OCI-LY1 (cell line): ENCODE data around the gene NAPG.

ENCODE experiments used
- H2AFZ ChIP-seq: fragments of 200-600 bp; sonication (generic), shearing (Covaris generic); 2 replicates; pipeline ENCODE4 v1.6.0; 2014; ENCODE audit warnings: antibody characterized with exemption, mild to moderate bottlenecking, low read length
- H3F3A ChIP-seq: fragments of 200-600 bp; sonication (generic), shearing (Covaris generic); 2 replicates; pipeline ENCODE4 v1.6.0; 2014; ENCODE audit warnings: mild to moderate bottlenecking, antibody characterized with exemption, low read length, moderate library complexity; ENCODE audit not compliant: insufficient read depth
- H3K27ac ChIP-seq: fragments of 200-600 bp; sonication (generic); 2 replicates; pipeline ENCODE4 v1.5.1; 2014; ENCODE audit warnings: low read length, mixed run types, mild to moderate bottlenecking, low read depth; ENCODE audit not compliant: poor library complexity, severe bottlenecking
- H3K27me3 ChIP-seq: fragments of 200-600 bp; sonication (generic); 2 replicates; pipeline ENCODE4 v1.6.0; 2014; ENCODE audit warnings: antibody characterized with exemption, mild to moderate bottlenecking, low read length, moderate library complexity; ENCODE audit not compliant: insufficient read depth
- H3K36me3 ChIP-seq: fragments of 200-600 bp; sonication (generic); 2 replicates; pipeline ENCODE4 v1.6.1; 2014; ENCODE audit warnings: mild to moderate bottlenecking, antibody characterized with exemption, low read length, moderate library complexity, mixed read lengths; ENCODE audit not compliant: insufficient read depth
- H3K4me1 ChIP-seq: fragments of 200-600 bp; sonication (generic); 2 replicates; pipeline ENCODE4 v1.5.1; 2014; ENCODE audit warnings: mild to moderate bottlenecking, low read length, moderate library complexity; ENCODE audit not compliant: insufficient read depth, severe bottlenecking
- H3K4me2 ChIP-seq: fragments of 200-600 bp; sonication (generic), shearing (Covaris generic); 2 replicates; pipeline ENCODE4 v1.6.1; 2014; ENCODE audit warnings: low read length
- H3K4me3 ChIP-seq: fragments of 200-600 bp; sonication (generic); 2 replicates; pipeline ENCODE4 v1.5.1; 2014; ENCODE audit warnings: low read length, low read depth, mild to moderate bottlenecking, mixed read lengths; ENCODE audit not compliant: poor library complexity, severe bottlenecking
- H3K79me2 ChIP-seq: fragments of 200-600 bp; shearing (Covaris generic); 2 replicates; pipeline ENCODE4 v1.6.1; 2016; ENCODE audit warnings: mixed run types, low read length, mixed read lengths; ENCODE audit not compliant: insufficient read depth
- H3K9ac ChIP-seq: fragments of 200-600 bp; sonication (generic), shearing (Covaris generic); 2 replicates; pipeline ENCODE4 v1.6.1; 2014; ENCODE audit warnings: mild to moderate bottlenecking, low read length, mixed read lengths
- H3K9me2 ChIP-seq: fragments of 200-600 bp; sonication (generic), shearing (Covaris generic); 2 replicates; pipeline ENCODE4 v1.6.1; 2014; ENCODE audit warnings: low read depth, mild to moderate bottlenecking, low read length, mixed read lengths
- H3K9me3 ChIP-seq: fragments of 200-600 bp; shearing (Covaris generic); 2 replicates; pipeline ENCODE4 v1.6.1; 2014; ENCODE audit warnings: low read length, mixed read lengths
- H4K20me1 ChIP-seq: fragments of 200-600 bp; sonication (generic), shearing (Covaris generic); 2 replicates; pipeline ENCODE4 v1.6.0; 2016; ENCODE audit warnings: mild to moderate bottlenecking, low read length; ENCODE audit not compliant: insufficient read depth
- EZH2 ChIP-seq: fragments of 200-600 bp; sonication (generic), shearing (Covaris generic); IDR thresholded peaks from 2 replicates; pipeline ENCODE4 v1.8.0; 2017; ENCODE audit warnings: borderline replicate concordance, mixed run types, mild to moderate bottlenecking, antibody characterized with exemption, low read length, moderate library complexity, mixed read lengths
- TF ChIP-seq, protein P1 (sequence below): fragments of 200-600 bp; sonication (generic), shearing (Covaris generic); IDR thresholded peaks from 2 replicates; pipeline ENCODE4 v1.5.1; 2017; ENCODE audit warnings: mild to moderate bottlenecking, antibody characterized with exemption, low read length, moderate library complexity, mixed read lengths

The NAPG gene

GRCh38 chr18:10515456-10515855 lies 10.4 kb upstream of the NAPG start:
- Histone ChIP-seq H3K79me2 (no peaks in the 10 kb centered on the region), H2AFZ (no peak overlapping the region), H3K36me3 (no peaks in the 10 kb centered on the region), H3K4me2 (no peak overlapping the region), H3K27ac (no peak overlapping the region), H3F3A (no peaks in the 10 kb centered on the region), H3K4me1 (peaks cover 7% of the 10 kb centered on the region), H3K27me3 (no peaks in the 10 kb centered on the region; the same call in 1 of the 2 replicates), H3K9ac (no peak overlapping the region), H4K20me1 (no peaks in the 10 kb centered on the region), H3K9me2 (no peaks in the 10 kb centered on the region), H3K4me3 (no peak overlapping the region), H3K9me3 (no peaks in the 10 kb centered on the region)
- TF ChIP-seq EZH2 = no peak
- TF ChIP-seq, protein P1, sequence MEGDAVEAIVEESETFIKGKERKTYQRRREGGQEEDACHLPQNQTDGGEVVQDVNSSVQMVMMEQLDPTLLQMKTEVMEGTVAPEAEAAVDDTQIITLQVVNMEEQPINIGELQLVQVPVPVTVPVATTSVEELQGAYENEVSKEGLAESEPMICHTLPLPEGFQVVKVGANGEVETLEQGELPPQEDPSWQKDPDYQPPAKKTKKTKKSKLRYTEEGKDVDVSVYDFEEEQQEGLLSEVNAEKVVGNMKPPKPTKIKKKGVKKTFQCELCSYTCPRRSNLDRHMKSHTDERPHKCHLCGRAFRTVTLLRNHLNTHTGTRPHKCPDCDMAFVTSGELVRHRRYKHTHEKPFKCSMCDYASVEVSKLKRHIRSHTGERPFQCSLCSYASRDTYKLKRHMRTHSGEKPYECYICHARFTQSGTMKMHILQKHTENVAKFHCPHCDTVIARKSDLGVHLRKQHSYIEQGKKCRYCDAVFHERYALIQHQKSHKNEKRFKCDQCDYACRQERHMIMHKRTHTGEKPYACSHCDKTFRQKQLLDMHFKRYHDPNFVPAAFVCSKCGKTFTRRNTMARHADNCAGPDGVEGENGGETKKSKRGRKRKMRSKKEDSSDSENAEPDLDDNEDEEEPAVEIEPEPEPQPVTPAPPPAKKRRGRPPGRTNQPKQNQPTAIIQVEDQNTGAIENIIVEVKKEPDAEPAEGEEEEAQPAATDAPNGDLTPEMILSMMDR = no peak

- no peaks in the 10 kb centered on the region for H3K9me3 ChIP-seq
- H3K9me2 ChIP-seq = no peaks in the 10 kb centered on the region
- no peak overlapping the region for H3K4me2 ChIP-seq
- no peaks in the 10 kb centered on the region for H3K79me2 ChIP-seq
- no peak overlapping the region for H3K9ac ChIP-seq
- no peaks in the 10 kb centered on the region for H3F3A ChIP-seq
- no peaks in the 10 kb centered on the region; the same call in 1 of the 2 replicates for H3K27me3 ChIP-seq
- no peak overlapping the region for H2AFZ ChIP-seq
- no peak overlapping the region for H3K27ac ChIP-seq
- H3K4me1 ChIP-seq = peaks cover 7% of the 10 kb centered on the region
- no peaks in the 10 kb centered on the region for H4K20me1 ChIP-seq
- no peak overlapping the region for H3K4me3 ChIP-seq
- TF ChIP-seq, protein P1 = no peak
- no peak for TF ChIP-seq EZH2
- H3K36me3 ChIP-seq = no peaks in the 10 kb centered on the region
These were observed 9.7 kb upstream of the NAPG start for GRCh38 chr18:10516078-10516477.

DNA sequence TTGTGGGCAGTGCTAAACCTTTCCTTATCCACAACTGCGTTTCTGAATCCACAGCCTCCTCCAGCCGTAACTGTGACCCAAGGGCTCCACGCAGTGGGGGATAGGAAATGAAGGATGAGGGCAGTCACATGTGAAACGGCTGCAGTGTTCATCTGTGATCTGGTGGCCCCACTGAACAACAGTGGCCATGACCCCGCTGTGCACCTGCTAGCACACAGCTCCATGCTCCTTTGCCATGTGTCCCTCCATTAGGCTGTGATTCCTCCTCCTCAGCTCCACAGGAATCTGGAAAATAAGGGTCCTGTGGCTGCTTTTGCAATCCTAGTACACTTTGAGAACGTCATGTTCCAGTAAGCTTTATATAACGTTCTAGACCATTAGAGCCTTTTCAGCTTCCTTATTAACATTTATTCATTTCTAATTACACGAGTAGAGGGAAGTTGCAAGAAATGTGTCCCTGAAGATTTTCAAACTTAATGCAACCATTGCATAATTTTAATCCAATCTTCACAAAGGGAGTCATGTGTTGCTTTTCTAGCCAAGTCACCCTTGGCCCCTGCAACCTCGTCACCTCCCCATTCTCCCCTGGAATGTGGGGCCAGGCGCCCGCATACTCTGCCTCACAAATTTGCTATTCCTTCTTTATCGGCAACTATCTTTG lies 7.1 kb upstream of the NAPG start:
- no peaks in the 10 kb centered on the region for H3K9me2 ChIP-seq
- no peak overlapping the region for H3K4me3 ChIP-seq
- H3F3A ChIP-seq = no peaks in the 10 kb centered on the region
- peaks cover 7% of the 10 kb centered on the region for H3K4me1 ChIP-seq
- H3K4me2 ChIP-seq = no peak overlapping the region
- H3K79me2 ChIP-seq = no peaks in the 10 kb centered on the region
- no peaks in the 10 kb centered on the region; the same call in 1 of the 2 replicates for H3K27me3 ChIP-seq
- no peak overlapping the region for H3K27ac ChIP-seq
- no peaks in the 10 kb centered on the region for H3K36me3 ChIP-seq
- no peaks in the 10 kb centered on the region for H4K20me1 ChIP-seq
- H3K9ac ChIP-seq = no peak overlapping the region
- no peak for TF ChIP-seq EZH2
- TF ChIP-seq, protein P1 = peak; percentile 48
- H3K9me3 ChIP-seq = no peaks in the 10 kb centered on the region
- H2AFZ ChIP-seq = no peak overlapping the region
